ENCODE results near the gene PTPRM.

The PTPRM gene

GRCh38 chr18:8045160-8045883, 478.2 kb downstream of the PTPRM start:
- no peak for ATAC-seq
- TF ChIP-seq RARB (CRISPR knock-in tag; IDR thresholded peaks at IDR 0.05) (no peak), ARNTL (CRISPR knock-in tag; IDR thresholded peaks at IDR 0.05; ENCODE audit: borderline replicate concordance, low read depth) (no peak), GLIS3 (CRISPR knock-in tag; IDR thresholded peaks at IDR 0.05) (no peak), CSDC2 (CRISPR knock-in tag; IDR thresholded peaks at IDR 0.05) (no peak), SNAI2 (CRISPR knock-in tag; IDR thresholded peaks at IDR 0.05) (no peak)
- TF ChIP-seq, protein P1, sequence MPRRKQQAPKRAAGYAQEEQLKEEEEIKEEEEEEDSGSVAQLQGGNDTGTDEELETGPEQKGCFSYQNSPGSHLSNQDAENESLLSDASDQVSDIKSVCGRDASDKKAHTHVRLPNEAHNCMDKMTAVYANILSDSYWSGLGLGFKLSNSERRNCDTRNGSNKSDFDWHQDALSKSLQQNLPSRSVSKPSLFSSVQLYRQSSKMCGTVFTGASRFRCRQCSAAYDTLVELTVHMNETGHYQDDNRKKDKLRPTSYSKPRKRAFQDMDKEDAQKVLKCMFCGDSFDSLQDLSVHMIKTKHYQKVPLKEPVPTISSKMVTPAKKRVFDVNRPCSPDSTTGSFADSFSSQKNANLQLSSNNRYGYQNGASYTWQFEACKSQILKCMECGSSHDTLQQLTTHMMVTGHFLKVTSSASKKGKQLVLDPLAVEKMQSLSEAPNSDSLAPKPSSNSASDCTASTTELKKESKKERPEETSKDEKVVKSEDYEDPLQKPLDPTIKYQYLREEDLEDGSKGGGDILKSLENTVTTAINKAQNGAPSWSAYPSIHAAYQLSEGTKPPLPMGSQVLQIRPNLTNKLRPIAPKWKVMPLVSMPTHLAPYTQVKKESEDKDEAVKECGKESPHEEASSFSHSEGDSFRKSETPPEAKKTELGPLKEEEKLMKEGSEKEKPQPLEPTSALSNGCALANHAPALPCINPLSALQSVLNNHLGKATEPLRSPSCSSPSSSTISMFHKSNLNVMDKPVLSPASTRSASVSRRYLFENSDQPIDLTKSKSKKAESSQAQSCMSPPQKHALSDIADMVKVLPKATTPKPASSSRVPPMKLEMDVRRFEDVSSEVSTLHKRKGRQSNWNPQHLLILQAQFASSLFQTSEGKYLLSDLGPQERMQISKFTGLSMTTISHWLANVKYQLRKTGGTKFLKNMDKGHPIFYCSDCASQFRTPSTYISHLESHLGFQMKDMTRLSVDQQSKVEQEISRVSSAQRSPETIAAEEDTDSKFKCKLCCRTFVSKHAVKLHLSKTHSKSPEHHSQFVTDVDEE (CRISPR knock-in tag; IDR thresholded peaks at IDR 0.05): no peak
- TF ChIP-seq, protein P2, sequence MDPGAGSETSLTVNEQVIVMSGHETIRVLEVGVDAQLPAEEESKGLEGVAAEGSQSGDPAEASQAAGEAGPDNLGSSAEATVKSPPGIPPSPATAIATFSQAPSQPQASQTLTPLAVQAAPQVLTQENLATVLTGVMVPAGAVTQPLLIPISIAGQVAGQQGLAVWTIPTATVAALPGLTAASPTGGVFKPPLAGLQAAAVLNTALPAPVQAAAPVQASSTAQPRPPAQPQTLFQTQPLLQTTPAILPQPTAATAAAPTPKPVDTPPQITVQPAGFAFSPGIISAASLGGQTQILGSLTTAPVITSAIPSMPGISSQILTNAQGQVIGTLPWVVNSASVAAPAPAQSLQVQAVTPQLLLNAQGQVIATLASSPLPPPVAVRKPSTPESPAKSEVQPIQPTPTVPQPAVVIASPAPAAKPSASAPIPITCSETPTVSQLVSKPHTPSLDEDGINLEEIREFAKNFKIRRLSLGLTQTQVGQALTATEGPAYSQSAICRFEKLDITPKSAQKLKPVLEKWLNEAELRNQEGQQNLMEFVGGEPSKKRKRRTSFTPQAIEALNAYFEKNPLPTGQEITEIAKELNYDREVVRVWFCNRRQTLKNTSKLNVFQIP (CRISPR knock-in tag; IDR thresholded peaks at IDR 0.05; ENCODE audit: borderline replicate concordance, low read depth): no peak

- no peak for ATAC-seq
- TF ChIP-seq, protein P1 (CRISPR knock-in tag; IDR thresholded peaks at IDR 0.05): no peak
- TF ChIP-seq RARB (CRISPR knock-in tag; IDR thresholded peaks at IDR 0.05) (no peak), ZNF8 (CRISPR knock-in tag; IDR thresholded peaks at IDR 0.05) (no peak), ZNF565 (CRISPR knock-in tag; conservative IDR thresholded peaks at IDR 0.05; ENCODE audit: low read depth) (no peak)
These were observed 478.8 kb downstream of the PTPRM start for GRCh38 chr18:8045884-8046281.

GRCh38 chr18:8046441-8046840, 479.3 kb downstream of the PTPRM start:
- no peak for TF ChIP-seq PATZ1 (CRISPR knock-in tag; IDR thresholded peaks at IDR 0.05; ENCODE audit: borderline replicate concordance)
- no peak for TF ChIP-seq ZC3H10 (CRISPR knock-in tag; IDR thresholded peaks at IDR 0.05)
- no peak for TF ChIP-seq GLIS3 (CRISPR knock-in tag; IDR thresholded peaks at IDR 0.05)
- TF ChIP-seq SNAI2 (CRISPR knock-in tag; IDR thresholded peaks at IDR 0.05): no peak
- no peak for TF ChIP-seq OSR1 (CRISPR knock-in tag; IDR thresholded peaks at IDR 0.05)
- no peak for TF ChIP-seq ZNF565 (CRISPR knock-in tag; conservative IDR thresholded peaks at IDR 0.05; ENCODE audit: low read depth)
- TF ChIP-seq ZFP30 (CRISPR knock-in tag; IDR thresholded peaks at IDR 0.05): no peak
- TF ChIP-seq ZNF70 (CRISPR knock-in tag; IDR thresholded peaks at IDR 0.05): no peak
- TF ChIP-seq RARB (CRISPR knock-in tag; IDR thresholded peaks at IDR 0.05): no peak
- TF ChIP-seq ESRRG (CRISPR knock-in tag; IDR thresholded peaks at IDR 0.05): no peak
- TF ChIP-seq TCF4 (CRISPR knock-in tag; IDR thresholded peaks at IDR 0.05; ENCODE audit: borderline replicate concordance): no peak
- no peak for TF ChIP-seq PPARA (CRISPR knock-in tag; IDR thresholded peaks at IDR 0.05; ENCODE audit: borderline replicate concordance)
- no peak for TF ChIP-seq CSDC2 (CRISPR knock-in tag; IDR thresholded peaks at IDR 0.05)
- TF ChIP-seq TOX (CRISPR knock-in tag; IDR thresholded peaks at IDR 0.05; ENCODE audit: borderline replicate concordance): no peak
- ATAC-seq: no peak

DNA sequence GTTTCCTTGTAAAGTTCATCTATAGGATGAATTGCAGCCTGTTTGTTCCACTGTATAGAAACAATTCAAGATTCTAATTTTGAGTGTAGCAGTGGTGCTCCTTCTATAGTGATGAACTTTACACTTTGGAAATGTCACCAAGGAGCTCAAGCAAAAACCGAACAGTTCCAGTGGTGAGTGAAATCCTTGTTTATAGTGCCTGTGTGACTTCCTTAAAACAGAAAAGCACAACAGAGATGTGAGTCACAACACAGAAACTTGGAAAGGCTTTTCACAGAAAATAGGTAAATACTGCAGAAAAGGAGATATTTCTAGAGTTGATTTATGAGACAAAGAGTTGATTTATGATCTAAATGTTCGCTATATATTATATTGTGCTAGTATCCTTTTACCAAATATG, 482.0 kb downstream of the PTPRM start:
- ATAC-seq: no peak
- TF ChIP-seq ESRRG (CRISPR knock-in tag; IDR thresholded peaks at IDR 0.05) (no peak), SNAI2 (CRISPR knock-in tag; IDR thresholded peaks at IDR 0.05) (no peak), ZNF70 (CRISPR knock-in tag; IDR thresholded peaks at IDR 0.05) (no peak), ZC3H10 (CRISPR knock-in tag; IDR thresholded peaks at IDR 0.05) (no peak), TCF4 (CRISPR knock-in tag; IDR thresholded peaks at IDR 0.05; ENCODE audit: borderline replicate concordance) (no peak), PPARA (CRISPR knock-in tag; IDR thresholded peaks at IDR 0.05; ENCODE audit: borderline replicate concordance) (no peak), CSRNP3 (CRISPR knock-in tag; IDR thresholded peaks at IDR 0.05) (no peak)
- TF ChIP-seq, protein P1 (CRISPR knock-in tag; IDR thresholded peaks at IDR 0.05): no peak

Measured in SK-N-SH treated with all-trans-retinoic acid at 6 μM for 48 hours (cell line).